SK-N-DZ (cell line): ENCODE results near the gene KCNQ1.

Experiments used
- DNase-seq: peaks from one replicate; pipeline ENCODE4 v3.0.0-alpha.2; 2015; ENCODE audit warnings: low spot score

The KCNQ1 gene

GRCh38 chr11:2742201-2742600 is 297.4 kb downstream of the KCNQ1 start:
- no peak for DNase-seq

DNA sequence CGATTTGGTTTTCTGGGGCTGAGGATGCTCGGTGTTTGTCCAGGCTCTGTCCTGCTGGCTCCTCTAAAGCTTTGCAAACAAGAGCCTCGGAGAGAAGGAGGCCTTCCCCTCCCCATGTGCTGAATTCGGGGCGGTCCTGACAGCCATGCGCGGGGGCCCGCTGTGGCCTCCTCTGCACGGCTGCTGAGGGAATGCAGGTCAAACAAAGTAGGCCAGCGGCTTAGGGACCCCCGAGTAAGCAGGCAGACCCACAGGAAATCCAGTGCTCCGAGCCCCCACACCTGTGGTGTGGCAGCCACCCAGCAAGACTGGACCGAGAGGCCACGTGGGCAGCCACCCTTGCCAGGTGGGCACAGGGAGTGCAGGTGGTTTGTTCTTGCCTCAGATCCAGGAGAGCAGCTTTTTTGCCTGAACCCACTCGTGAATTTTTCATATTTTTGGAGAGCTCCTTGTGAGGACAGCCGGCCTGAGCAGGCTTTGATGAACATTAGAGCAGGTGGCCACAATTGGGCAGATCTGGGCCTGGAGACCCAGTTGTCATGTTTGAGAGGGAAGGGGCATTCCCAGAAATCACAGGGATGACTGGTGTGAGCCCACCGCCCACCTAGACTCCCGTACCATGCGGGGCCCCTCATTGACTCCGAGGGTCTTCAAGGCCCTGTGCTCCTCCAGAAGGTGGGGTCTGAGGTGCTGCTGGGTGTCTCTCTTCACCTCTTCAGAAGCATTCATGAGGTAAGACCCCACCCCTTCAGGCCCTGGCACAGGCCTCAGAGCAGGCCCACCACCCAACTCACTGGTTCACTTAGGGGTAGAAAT is 298.0 kb downstream of the KCNQ1 start:
- DNase-seq: no peak

- DNase-seq: no peak
These were observed 298.8 kb downstream of the KCNQ1 start for GRCh38 chr11:2743427-2744110.

GRCh38 chr11:2744166-2744565 is 299.4 kb downstream of the KCNQ1 start:
- no peak for DNase-seq

DNA sequence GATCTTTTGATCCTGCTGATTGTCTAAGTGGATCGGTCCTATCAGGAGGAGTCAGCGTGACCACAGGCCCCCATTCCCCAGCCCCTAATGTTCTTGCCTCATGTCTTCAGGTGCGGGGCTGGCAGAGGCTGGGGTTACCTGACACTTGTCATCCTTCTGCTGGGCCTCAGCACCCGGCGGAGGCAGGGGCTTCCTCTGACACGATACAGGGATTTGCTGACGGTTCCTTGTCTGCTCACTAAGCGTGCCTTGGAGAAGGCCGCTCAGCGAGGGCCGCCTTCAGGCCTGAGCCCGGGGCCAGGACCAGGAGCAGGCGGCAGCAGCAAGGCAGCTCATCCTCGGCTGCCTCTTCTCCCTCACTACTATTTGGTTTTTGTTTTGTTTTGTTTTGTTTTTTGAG is 300.7 kb downstream of the KCNQ1 start:
- no peak for DNase-seq

DNA sequence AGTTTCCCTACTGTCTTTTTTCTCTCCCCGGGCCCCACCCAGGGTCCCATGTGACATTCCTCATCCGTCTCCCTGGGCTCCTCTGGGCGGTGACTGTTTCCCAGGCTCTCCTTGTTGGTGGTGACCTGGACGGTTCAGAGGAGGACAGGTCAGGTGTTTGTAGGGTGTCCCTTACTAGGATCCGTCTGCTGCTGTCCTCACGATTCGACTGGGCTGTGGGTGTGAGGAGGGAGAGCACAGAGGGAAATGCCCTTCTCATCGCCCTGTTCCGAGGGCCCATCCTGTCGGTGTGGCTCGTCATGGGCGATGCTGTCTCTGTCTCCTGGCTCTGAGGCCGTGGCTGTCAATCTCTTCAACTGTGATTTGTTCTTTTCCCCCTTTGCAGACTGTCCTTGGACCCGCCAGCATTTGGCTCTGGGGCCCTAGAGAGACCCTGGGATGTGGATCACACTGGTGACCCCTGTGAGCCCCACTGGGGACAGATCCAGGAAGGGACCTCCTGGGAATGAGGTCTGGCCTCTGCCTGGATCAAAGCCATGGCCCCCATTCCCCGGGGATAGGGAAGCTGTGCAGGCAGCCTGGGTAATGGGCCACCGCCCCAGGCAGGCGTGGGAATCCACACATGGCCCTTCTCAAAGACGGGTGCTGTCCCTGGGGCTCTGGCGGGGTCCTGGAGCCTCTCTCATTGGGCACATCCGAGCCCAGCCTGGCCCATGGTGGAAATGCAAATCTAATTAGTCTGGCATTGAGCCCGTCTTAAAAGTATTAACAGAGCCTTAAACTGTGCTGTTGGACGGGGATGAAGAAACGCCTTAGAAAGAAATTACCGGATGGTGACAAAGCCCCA is 301.8 kb downstream of the KCNQ1 start:
- no peak for DNase-seq

- DNase-seq: peak; percentile 18
These were observed 302.6 kb downstream of the KCNQ1 start for GRCh38 chr11:2747248-2748027.

GRCh38 chr11:2748061-2748813 is 303.4 kb downstream of the KCNQ1 start:
- no peak for DNase-seq

DNA sequence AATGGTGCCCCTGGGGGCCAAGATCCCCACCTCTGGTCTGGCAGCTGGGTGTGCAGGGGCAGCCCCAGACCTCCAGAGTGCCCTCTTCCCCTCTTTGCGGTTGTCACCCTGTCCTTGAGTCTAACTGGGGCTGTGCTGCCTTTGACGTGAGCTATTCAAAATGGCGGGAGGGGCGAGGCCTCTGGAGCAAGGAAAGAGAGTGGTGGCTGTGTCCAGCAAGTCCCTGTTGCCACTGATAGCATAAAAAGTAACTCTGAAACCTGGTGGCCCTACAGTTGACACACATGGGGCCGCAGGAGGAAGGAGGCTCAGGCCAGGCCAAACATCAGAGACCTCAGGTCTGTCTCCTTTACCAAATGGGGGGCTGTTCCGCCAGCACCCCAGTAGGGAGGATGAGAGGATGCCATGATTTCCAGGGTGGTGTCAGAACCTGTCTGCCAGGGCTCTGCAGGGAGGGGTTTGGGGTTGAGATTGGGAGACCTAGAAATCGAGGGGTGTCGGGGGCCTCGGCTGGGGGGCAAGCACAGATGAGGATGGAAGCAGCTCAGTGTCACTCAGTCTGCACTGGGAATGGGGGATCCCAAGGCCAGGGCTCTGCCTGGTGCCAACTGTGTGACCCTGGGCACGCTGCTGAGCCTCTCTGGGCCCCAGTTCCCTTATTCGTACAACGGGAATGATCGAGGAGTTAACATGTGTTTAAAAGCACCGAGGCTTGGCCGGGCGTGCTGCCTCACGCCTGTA is 304.2 kb downstream of the KCNQ1 start:
- DNase-seq: no peak

GRCh38 chr11:2750101-2750681 is 305.4 kb downstream of the KCNQ1 start:
- no peak for DNase-seq

DNA sequence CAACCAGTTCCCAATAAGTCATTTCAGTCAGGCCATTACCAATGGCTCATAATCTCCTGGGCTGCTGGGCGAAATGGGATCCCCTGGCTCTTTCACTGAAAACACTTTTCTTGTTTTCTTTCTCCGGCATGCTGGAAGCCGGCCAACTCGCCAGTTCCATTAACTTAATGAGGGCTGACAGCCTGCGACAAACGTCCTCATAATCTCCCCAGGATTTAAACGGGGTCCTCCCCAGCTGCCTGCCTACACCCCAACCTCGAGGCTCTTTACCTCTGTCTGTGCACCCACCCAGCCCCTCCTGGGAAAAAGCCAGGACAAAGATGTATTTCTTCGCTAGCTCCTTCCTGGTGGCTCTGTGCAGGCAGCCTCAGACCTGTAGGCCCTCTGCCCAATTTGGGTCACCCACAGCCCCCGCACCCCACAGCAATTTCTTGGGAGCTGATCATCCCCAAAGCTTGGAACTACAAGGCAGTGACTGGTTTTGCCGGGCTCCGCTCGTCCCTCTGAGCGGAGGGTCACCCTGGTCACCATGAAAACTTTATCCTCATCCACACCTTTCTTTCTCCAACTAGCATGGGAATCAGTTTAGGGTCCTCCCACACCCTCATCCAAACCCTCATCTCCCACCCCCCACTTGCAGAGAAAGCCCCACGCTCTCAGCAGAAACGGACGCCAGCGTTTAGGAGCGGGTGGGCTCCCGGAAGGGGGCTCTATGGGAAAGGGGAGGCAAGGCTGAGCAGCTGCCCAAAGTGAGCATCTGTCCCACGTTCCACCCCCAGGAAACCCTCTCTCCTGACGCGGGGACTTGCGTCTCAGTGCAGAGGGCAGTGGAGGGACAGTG is 306.1 kb downstream of the KCNQ1 start:
- DNase-seq: no peak

GRCh38 chr11:2751523-2752203 is 306.9 kb downstream of the KCNQ1 start:
- DNase-seq: no peak

DNA sequence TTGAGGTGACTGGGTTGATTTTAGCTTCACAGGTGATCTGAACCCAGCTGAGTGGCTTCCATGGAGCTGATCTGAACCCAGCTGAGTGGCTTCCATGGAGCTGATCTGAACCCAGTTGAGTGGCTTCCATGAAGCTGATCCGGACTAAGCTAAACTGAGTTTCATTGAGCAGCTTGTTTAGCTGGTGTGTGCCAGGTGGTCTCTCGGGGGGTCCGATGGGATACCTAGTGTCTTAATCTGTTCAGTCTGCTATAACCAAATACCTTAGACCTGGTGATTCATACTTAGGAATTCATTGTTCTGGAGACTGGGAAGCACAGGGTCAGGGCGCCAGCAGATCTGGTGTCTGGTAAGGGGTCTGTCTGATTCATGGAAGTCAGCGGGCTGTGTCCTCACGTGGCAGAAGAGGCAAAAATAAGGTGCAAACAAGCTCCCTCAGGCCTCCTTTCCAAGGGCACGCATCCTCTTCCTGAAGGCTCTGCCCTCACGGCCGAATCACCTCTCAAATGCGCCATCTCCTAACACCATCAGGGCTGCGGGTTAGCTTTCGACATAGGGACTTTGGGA is 307.5 kb downstream of the KCNQ1 start:
- no peak for DNase-seq

DNA sequence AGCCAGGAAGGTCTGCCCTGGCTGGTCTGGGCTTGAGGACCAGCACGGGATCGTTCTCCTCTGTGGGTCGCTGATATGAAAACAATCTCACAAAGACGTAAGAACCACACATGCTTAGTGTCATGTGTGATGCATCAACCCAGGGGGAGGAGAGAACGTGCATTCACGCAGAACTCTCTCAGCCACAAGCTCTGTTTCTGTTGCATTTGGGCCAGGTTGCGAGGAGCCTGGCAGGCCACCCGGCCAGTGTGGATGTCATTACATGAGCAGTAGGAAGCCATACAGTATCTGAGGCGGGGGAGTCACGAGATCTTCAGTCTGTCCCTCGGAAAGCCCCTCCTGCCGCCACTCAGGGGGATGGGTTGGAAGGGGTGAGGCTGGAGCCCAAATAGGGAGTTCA is 308.1 kb downstream of the KCNQ1 start:
- DNase-seq: no peak

DNA sequence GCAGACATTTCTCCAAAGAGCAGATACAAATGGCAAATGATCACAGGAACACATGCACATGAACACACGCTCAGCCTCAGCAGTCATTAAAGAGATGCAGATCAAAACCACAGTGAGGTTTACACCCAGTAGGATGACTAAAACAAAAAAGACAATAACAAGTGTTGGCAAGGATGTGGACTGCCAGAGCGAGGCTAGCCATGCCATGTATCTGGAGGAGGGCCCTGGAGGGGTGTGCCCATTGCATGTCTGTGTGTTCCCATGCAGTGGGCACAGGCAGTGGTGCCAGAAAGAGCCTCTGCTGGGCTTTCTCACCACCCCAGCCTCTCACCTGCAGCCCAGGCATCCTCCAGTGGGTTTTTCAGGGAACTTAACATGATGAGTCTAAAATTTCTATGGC is 309.2 kb downstream of the KCNQ1 start:
- DNase-seq: no peak

- DNase-seq: no peak
These were observed 310.3 kb downstream of the KCNQ1 start for GRCh38 chr11:2755071-2755470.

DNA sequence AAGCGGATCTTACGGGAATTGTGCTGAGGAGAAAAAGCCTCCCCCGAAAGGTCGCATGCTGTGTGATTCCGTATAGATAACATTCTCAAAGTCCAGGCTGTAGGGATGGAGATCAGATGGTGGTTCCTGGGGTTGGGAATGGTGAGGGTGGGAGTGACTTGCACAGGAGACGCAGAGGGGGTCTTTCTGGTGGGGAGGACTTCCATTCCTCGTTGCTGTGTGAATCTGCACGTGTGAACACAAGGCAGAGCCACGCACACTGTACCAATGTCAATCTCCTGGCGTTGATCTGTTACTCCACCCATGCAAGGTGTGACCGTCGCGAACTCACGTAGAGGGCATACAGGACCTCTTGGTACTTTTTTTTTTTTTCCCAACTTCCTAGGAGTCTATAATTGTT is 313.9 kb downstream of the KCNQ1 start:
- DNase-seq: no peak
